ENCODE data around the gene CIAO3. TPM values are rescaled to one million over a fixed set of nuclear protein-coding genes. Genes with fewer than 3 reads are reported as not detected.
A peak's percentile ranks its signal among the peaks of the same experiment; 100 is the strongest.

The CIAO3 gene
- total RNA-seq, 6 donors from 2014 or later = 27.8 to 96.4 (median 33.1) TPM

DNA sequence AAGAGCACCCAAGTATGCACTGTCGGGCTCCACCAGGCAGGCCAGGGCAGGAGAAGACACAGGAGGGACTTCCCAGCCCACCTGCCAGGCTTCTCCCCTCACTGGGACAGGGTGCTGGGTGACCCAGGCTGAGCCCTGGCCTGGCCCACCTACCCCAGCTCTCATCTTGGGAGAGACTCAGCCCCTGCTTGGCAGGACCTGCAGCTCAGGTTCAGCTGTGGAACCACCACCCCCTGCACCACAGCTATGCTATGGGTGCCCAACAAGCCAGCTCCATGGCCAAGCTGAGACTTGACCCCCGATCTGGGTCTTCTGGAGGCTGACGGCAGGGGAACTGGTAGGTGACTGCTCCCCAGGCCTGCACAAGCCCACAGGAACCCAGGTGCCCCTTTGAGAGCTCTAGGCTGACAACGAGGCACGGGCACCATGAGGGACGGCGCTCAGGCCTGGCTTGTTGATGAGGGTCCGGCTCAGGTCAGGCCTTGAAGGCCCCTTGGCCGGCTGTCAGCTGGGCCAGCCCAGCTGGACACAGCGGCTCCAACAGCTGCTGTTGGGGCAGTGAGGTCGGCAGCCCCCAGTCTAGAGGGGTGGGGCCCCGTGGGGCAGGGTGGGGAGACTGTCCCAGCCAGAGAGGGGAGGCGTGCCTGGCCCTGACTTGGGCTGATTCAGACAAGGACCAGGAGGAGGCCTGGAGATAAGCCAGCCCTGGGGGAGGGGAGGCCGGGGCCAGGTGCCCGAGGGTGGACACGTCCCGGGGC is 42.8 kb upstream of the CIAO3 start:
- Histone ChIP-seq H3K27ac (no peak overlapping the region), H3K4me3 (no peak overlapping the region), H3K4me1 (peaks cover 9 to 38% (median 17%) of the 10 kb centered on the region in 4 donors), H3K36me3 (peaks cover 0 to 18% (median 8%) of the 10 kb centered on the region in 4 donors), H3K9me3 (no peaks in the 10 kb centered on the region), H3K27me3 (no peaks in the 10 kb centered on the region)
- WGBS, 2 donors = 20 to 58% methylated on average over 5 to 17 of the region's 17 CpGs
- DNase-seq (no peak), ATAC-seq (ENCODE audit: low FRiP score in 2 of 2) (no peak)
- no peak for TF ChIP-seq POLR2AphosphoS5 (IDR thresholded peaks at IDR 0.05)
- TF ChIP-seq, protein P1, sequence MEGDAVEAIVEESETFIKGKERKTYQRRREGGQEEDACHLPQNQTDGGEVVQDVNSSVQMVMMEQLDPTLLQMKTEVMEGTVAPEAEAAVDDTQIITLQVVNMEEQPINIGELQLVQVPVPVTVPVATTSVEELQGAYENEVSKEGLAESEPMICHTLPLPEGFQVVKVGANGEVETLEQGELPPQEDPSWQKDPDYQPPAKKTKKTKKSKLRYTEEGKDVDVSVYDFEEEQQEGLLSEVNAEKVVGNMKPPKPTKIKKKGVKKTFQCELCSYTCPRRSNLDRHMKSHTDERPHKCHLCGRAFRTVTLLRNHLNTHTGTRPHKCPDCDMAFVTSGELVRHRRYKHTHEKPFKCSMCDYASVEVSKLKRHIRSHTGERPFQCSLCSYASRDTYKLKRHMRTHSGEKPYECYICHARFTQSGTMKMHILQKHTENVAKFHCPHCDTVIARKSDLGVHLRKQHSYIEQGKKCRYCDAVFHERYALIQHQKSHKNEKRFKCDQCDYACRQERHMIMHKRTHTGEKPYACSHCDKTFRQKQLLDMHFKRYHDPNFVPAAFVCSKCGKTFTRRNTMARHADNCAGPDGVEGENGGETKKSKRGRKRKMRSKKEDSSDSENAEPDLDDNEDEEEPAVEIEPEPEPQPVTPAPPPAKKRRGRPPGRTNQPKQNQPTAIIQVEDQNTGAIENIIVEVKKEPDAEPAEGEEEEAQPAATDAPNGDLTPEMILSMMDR (IDR thresholded peaks at IDR 0.05) = no peak

- no peak for DNase-seq
- no peak overlapping the region for H3K4me3 ChIP-seq
- no peak for TF ChIP-seq POLR2A (IDR thresholded peaks at IDR 0.05)
- TF ChIP-seq, protein P1 (IDR thresholded peaks at IDR 0.05) = no peak
- H3K4me1 ChIP-seq = peaks cover 9 to 35% (median 17%) of the 10 kb centered on the region in 4 donors
- H3K9me3 ChIP-seq = no peaks in the 10 kb centered on the region
- peaks cover 0 to 18% (median 8%) of the 10 kb centered on the region in 4 donors for H3K36me3 ChIP-seq
- WGBS, 2 donors = 52 to 100% methylated on average over 3 to 23 of the region's 36 CpGs
- no peak overlapping the region for H3K27ac ChIP-seq
- H3K27me3 ChIP-seq = no peaks in the 10 kb centered on the region
- no peak for ATAC-seq (ENCODE audit: low FRiP score in 2 of 2)
Measured at GRCh38 chr16:782766-783403, 42.1 kb upstream of the CIAO3 start.

DNA sequence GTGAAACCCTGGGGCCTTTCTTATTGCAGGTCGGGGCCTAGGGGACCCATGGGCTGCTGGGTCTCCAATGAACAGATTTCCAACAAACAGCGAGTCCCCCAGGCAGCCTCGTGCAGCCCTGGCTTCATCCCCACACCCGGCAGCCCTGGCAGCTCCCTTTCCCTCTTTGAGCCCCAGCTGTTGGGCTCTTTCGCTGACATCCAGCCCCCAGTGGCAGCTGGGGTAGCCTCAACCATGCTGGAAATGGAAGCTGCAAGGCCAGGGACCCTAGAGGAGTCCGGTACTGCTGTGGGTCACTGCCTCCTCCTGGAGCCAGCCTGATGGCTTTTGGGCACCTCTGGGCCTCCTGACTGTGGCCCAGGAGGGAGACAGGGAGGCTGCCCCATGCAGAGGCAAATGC is 41.5 kb upstream of the CIAO3 start:
- Histone ChIP-seq H3K36me3 (peaks cover 0 to 18% (median 8%) of the 10 kb centered on the region in 4 donors), H3K9me3 (no peaks in the 10 kb centered on the region), H3K4me1 (peaks cover 4 to 29% (median 11%) of the 10 kb centered on the region in 4 donors), H3K27ac (no peak overlapping the region), H3K4me3 (no peak overlapping the region), H3K27me3 (no peaks in the 10 kb centered on the region)
- WGBS, 2 donors = 62 to 80% methylated on average over 2 to 6 of the region's 6 CpGs
- DNase-seq = no peak
- ATAC-seq (ENCODE audit: low FRiP score in 2 of 2) = no peak
- TF ChIP-seq POLR2AphosphoS5 (IDR thresholded peaks at IDR 0.05) (no peak), POLR2A (IDR thresholded peaks at IDR 0.05) (no peak)
- TF ChIP-seq, protein P1 (IDR thresholded peaks at IDR 0.05) = no peak

GRCh38 chr16:781346-782010 is 40.7 kb upstream of the CIAO3 start:
- TF ChIP-seq, protein P1 (IDR thresholded peaks at IDR 0.05) = no peak
- no peak overlapping the region for H3K4me3 ChIP-seq
- H3K9me3 ChIP-seq = no peaks in the 10 kb centered on the region
- ATAC-seq (ENCODE audit: low FRiP score in 2 of 2) = no peak
- DNase-seq = peak in 1 of 2 donors; percentile 67
- H3K27me3 ChIP-seq = no peaks in the 10 kb centered on the region
- H3K36me3 ChIP-seq = peaks cover 0 to 12% (median 7%) of the 10 kb centered on the region in 4 donors
- 67 to 68% methylated on average over 7 to 19 of the region's 19 CpGs for WGBS, 2 donors
- no peak overlapping the region for H3K27ac ChIP-seq
- H3K4me1 ChIP-seq = peaks cover 0 to 21% (median 5%) of the 10 kb centered on the region in 4 donors

Data from upper lobe of left lung (tissue), 6 donors.